WTC11 (cell line): Measurements from ENCODE around the gene WIPF3. TPM values are rescaled to one million over a fixed set of nuclear protein-coding genes. Genes with fewer than 3 reads are reported as not detected.

Experiments used
- total RNA-seq: library from RNA; stranded (reverse); gene quantifications from 3 replicates; pipeline ENCODE4 v1.2.3, GENCODE V29; 2021

The WIPF3 gene
- total RNA-seq, 1 experiment from 2014 or later: 9.9 TPM

Other genes starting within 250 kb of the WIPF3 start
- 17.6 to 22.7 TPM (median 21.2 TPM) in 3 replicates for gene PRR15, start 242.7 kb upstream of the WIPF3 start, total RNA-seq
- 96.2 to 105 TPM (median 101 TPM) in 3 replicates for gene SCRN1, start 183.3 kb downstream of the WIPF3 start, total RNA-seq
- gene FKBP14, start 220.2 kb downstream of the WIPF3 start, total RNA-seq: 18.1 to 23.0 TPM (median 19.2 TPM) in 3 replicates
- gene PLEKHA8, start 221.9 kb downstream of the WIPF3 start, total RNA-seq: 38.1 to 40.1 TPM (median 38.6 TPM) in 3 replicates